IMR-90 (cell line): Measurements from ENCODE around the gene STAT5B. TPM values are rescaled to one million over a fixed set of nuclear protein-coding genes. Genes with fewer than 3 reads are reported as not detected.
"Not testable (repeated sequence)": the region's sequence is repeated elsewhere in the genome, so short reads cannot be mapped to it uniquely, and the experiment has no call there.

Experiments
- ATAC-seq: fragments of 200-7000 bp; cut with Tn5 transposase; 2 replicates; pipeline ENCODE4 v1.9.1; 2020; ENCODE audit warnings: low read depth, mild to moderate bottlenecking, moderate library complexity
- BruUV-seq: library from RNA; stranded (reverse); fragments of 400-500 nt; replicated peaks from 2 replicates; lab custom pipeline; 2021; lab: Mats Ljungman, UMichigan
- CTCF ChIA-PET: fragments of 300-600 bp; formaldehyde crosslinking; extraction: SDS; loops from one replicate; lab custom pipeline; 2021; ENCODE audit warnings: antibody characterized with exemption; lab: Yijun Ruan, JAX
- POLR2A ChIA-PET: fragments of 300-600 bp; sonication (Branson Sonifier 250); formaldehyde crosslinking; loops from one replicate; lab custom pipeline; 2022; ENCODE audit warnings: antibody characterized with exemption; ENCODE audit not compliant: unreplicated experiment; lab: Charles Lee
- DNase-seq: peaks from one replicate; pipeline ENCODE4 v3.0.0; 2013
- H2AFZ ChIP-seq: replicated peaks from 2 replicates; pipeline ENCODE3; 2013; ENCODE audit warnings: low read length, mild to moderate bottlenecking; ENCODE audit not compliant: poor library complexity
- H2AK5ac ChIP-seq: 2 replicates; pipeline ENCODE4 v1.6.1; 2013; ENCODE audit warnings: low read depth, low read length, inconsistent platforms
- H2AK9ac ChIP-seq: replicated peaks from 2 replicates; pipeline ENCODE3; 2013; ENCODE audit warnings: mild to moderate bottlenecking, low read depth, low read length, moderate library complexity; ENCODE audit not compliant: poor library complexity
- H2BK120ac ChIP-seq: 2 replicates; pipeline ENCODE4 v1.6.1; 2013; ENCODE audit warnings: low read depth, low read length, inconsistent platforms
- H2BK15ac ChIP-seq: 3 replicates; pipeline ENCODE4 v1.6.1; 2013; ENCODE audit warnings: low read depth, low read length, inconsistent platforms
- H2BK20ac ChIP-seq: 2 replicates; pipeline ENCODE4 v1.6.1; 2013; ENCODE audit warnings: low read depth, mild to moderate bottlenecking, inconsistent platforms, low read length, moderate library complexity
- H2BK5ac ChIP-seq: 2 replicates; pipeline ENCODE4 v1.6.1; 2013; ENCODE audit warnings: mild to moderate bottlenecking, low read depth, low read length, inconsistent platforms; ENCODE audit not compliant: poor library complexity, severe bottlenecking
- H3K14ac ChIP-seq: replicated peaks from 2 replicates; pipeline ENCODE4 v1.6.1; 2013; ENCODE audit warnings: low read depth, low read length, inconsistent platforms
- H3K18ac ChIP-seq: 2 replicates; pipeline ENCODE4 v1.6.1; 2013; ENCODE audit warnings: low read depth, low read length, control low read depth
- H3K23ac ChIP-seq: 2 replicates; pipeline ENCODE4 v1.6.1; 2013; ENCODE audit warnings: low read depth, low read length, inconsistent platforms
- H3K27ac ChIP-seq: 2 replicates; pipeline ENCODE4 v1.5.1; 2013; ENCODE audit warnings: mild to moderate bottlenecking, control low read depth, low read length; ENCODE audit not compliant: insufficient read depth
- H3K27me3 ChIP-seq: 2 replicates; pipeline ENCODE4 v1.6.1; 2013; ENCODE audit warnings: low read length; ENCODE audit not compliant: control insufficient read depth, insufficient read depth
- H3K36me3 ChIP-seq: 2 replicates; pipeline ENCODE4 v1.6.1; 2013; ENCODE audit warnings: low read length, mixed read lengths; ENCODE audit not compliant: control insufficient read depth, insufficient read depth
- H3K4ac ChIP-seq: 2 replicates; pipeline ENCODE4 v1.6.1; 2013; ENCODE audit warnings: low read depth, low read length, inconsistent platforms
- H3K4me1 ChIP-seq: 2 replicates; pipeline ENCODE4 v1.6.1; 2013; ENCODE audit warnings: low read length, mixed read lengths; ENCODE audit not compliant: control insufficient read depth, insufficient read depth
- H3K4me2 ChIP-seq: 2 replicates; pipeline ENCODE4 v1.6.1; 2013; ENCODE audit warnings: low read depth, mild to moderate bottlenecking, control low read depth, low read length, moderate library complexity
- H3K4me3 ChIP-seq: 2 replicates; pipeline ENCODE4 v1.5.1; 2013; ENCODE audit warnings: low read depth, mild to moderate bottlenecking, control low read depth, low read length, moderate library complexity; ENCODE audit not compliant: insufficient read depth
- H3K56ac ChIP-seq: 2 replicates; pipeline ENCODE4 v1.6.1; 2013; ENCODE audit warnings: low read length, inconsistent platforms; ENCODE audit not compliant: insufficient read depth; ENCODE audit errors: extremely low read depth
- H3K79me1 ChIP-seq, 2 experiments: 2 replicates each; pipeline ENCODE4 v1.6.1; 2013; ENCODE audit warnings: low read length in 2 of 2, inconsistent platforms in 1 of 2, low read depth in 1 of 2
- H3K9ac ChIP-seq: 2 replicates; pipeline ENCODE4 v1.6.1; 2013; ENCODE audit warnings: low read depth, low read length, control low read depth
- H3K9me1 ChIP-seq: 2 replicates; pipeline ENCODE4 v1.6.1; 2013; ENCODE audit warnings: low read length, inconsistent platforms; ENCODE audit not compliant: insufficient read depth
- H3K9me3 ChIP-seq: 2 replicates; pipeline ENCODE4 v1.6.1; 2013; ENCODE audit warnings: low read length; ENCODE audit not compliant: control insufficient read depth, insufficient read depth
- H4K20me1 ChIP-seq: 2 replicates; pipeline ENCODE4 v1.6.1; 2013; ENCODE audit warnings: low read length, inconsistent platforms; ENCODE audit not compliant: insufficient read depth
- H4K5ac ChIP-seq: 2 replicates; pipeline ENCODE4 v1.6.1; 2013; ENCODE audit warnings: mild to moderate bottlenecking, low read depth, low read length, control low read depth
- H4K8ac ChIP-seq, 2 experiments: 2 replicates each; pipeline ENCODE4 v1.6.1; 2013; ENCODE audit warnings: low read depth in 2 of 2, low read length in 2 of 2, control low read depth in 1 of 2, inconsistent platforms in 1 of 2
- H4K91ac ChIP-seq: 2 replicates; pipeline ENCODE4 v1.6.1; 2013; ENCODE audit warnings: low read depth, low read length, inconsistent platforms; ENCODE audit not compliant: insufficient read depth
- WGBS, 2 experiments: methylation state at CpG; one replicate each; pipeline versions ENCODE4 v1.1.5 to v1.1.7; 2013; ENCODE audit warnings: missing lambda C conversion rate in 2 of 2; ENCODE audit not compliant: insufficient read length in 1 of 2; ENCODE audit errors: extremely low coverage in 2 of 2; 5-methylcytosine and 5-hydroxymethylcytosine counted together
- dilution Hi-C: fragments of 300-500 bp; cut with HindIII; formaldehyde crosslinking; loops from one replicate; pipeline ENCODE4 v1.14.3; 2018; ENCODE audit warnings: low sequenced_read_pairs; ENCODE audit not compliant: unreplicated experiment
- in situ Hi-C: fragments of 300-500 bp; cut with MboI; formaldehyde crosslinking; loops from 3 replicates; pipeline ENCODE4 v1.14.3; 2019; ENCODE audit warnings: low sequenced_read_pairs, inconsistent platforms, mixed read lengths
- intact Hi-C: fragments of 100-400 bp; cut with micrococcal nuclease; formaldehyde crosslinking; loops from 2 replicates; pipeline ENCODE4 v1.10.0; 2022
- polyA plus RNA-seq, 3 experiments: library from polyadenylated mRNA; depleted of rRNA; stranded (reverse); fragments of >200 nt; gene quantifications; 2 replicates each; pipeline ENCODE4 v1.2.3, GENCODE V29; 2012; ENCODE audit warnings: low replicate concordance in 1 of 3
- total RNA-seq: library from RNA; depleted of rRNA; stranded (reverse); fragments of >200 nt; gene quantifications from 2 replicates; pipeline ENCODE4 v1.2.3, GENCODE V29; 2012

Gene STAT5B
- total and polyA plus RNA-seq, 2 of the 4 experiments (the other 2 are of a cell fraction), result 24.4 to 29.6 TPM

DNA sequence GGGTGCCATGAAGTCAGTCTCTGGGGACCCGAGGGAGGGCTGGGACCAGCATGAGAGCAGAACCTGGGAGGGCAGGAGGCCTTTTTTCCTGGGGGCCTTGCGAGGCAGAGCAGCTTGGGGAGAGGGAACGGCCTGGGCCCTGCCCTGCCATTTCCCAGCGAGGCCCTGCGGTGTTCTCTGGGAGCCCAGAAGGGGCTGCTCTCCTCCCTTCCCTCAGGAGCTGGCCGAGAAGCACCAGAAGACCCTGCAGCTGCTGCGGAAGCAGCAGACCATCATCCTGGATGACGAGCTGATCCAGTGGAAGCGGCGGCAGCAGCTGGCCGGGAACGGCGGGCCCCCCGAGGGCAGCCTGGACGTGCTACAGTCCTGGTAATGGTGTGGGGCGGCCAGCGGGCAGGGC, 23.7 kb upstream of the STAT5B start:
- H4K5ac ChIP-seq, intact Hi-C loops, H3K9ac ChIP-seq, BruUV-seq, H3K27me3 ChIP-seq, H2AK9ac ChIP-seq, H2BK5ac ChIP-seq, dilution Hi-C loops, H3K56ac ChIP-seq, CTCF ChIA-PET, in situ Hi-C loops, H2AK5ac ChIP-seq, H3K4ac ChIP-seq, ATAC-seq, H4K8ac ChIP-seq, H2BK120ac ChIP-seq, H3K27ac ChIP-seq, H3K9me3 ChIP-seq, H2BK20ac ChIP-seq, H3K4me1 ChIP-seq, H3K23ac ChIP-seq, H3K4me2 ChIP-seq, H2AFZ ChIP-seq, H4K20me1 ChIP-seq, H3K14ac ChIP-seq, H4K91ac ChIP-seq, H3K9me1 ChIP-seq, H3K18ac ChIP-seq, H3K79me1 ChIP-seq, H3K4me3 ChIP-seq, H2BK15ac ChIP-seq, DNase-seq, POLR2A ChIA-PET: not testable (repeated sequence)
- no CpG with 5 or more reads among the region's 17 CpGs for WGBS, 2 experiments
- H3K36me3 ChIP-seq, result peaks cover 11% of the 10 kb centered on the region

DNA sequence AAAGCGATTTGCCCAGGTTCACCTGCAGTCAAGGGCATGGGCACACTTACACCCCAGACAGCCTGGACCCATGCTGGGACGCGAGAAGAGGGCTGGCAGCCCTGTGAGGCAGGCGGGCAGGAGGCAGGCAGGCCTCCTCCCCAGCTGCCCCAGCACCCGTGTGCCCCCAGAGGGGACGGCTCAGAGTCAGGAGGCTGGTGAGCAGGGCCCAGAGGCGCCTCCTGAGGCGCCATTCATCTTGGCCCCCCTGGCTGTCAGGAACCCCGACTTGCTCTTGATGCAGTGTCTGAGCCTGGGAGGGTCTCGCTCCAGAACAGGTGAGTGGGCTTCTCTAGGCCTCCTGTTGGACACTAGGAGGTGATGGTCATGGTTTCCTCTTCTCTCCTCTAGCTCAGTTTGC, 23.2 kb upstream of the STAT5B start:
- DNase-seq, H3K14ac ChIP-seq, H3K18ac ChIP-seq, POLR2A ChIA-PET, H3K36me3 ChIP-seq, H3K27ac ChIP-seq, BruUV-seq, dilution Hi-C loops, intact Hi-C loops, H3K27me3 ChIP-seq, H3K79me1 ChIP-seq, H4K20me1 ChIP-seq, H2AK5ac ChIP-seq, in situ Hi-C loops, H4K5ac ChIP-seq, H3K4ac ChIP-seq, ATAC-seq, H3K4me3 ChIP-seq, H3K9ac ChIP-seq, H3K9me1 ChIP-seq, H4K8ac ChIP-seq, H3K56ac ChIP-seq, H3K4me1 ChIP-seq, H3K23ac ChIP-seq, CTCF ChIA-PET, H2BK20ac ChIP-seq, H2BK120ac ChIP-seq, H3K4me2 ChIP-seq, H2AK9ac ChIP-seq, H2BK5ac ChIP-seq, H2AFZ ChIP-seq, H4K91ac ChIP-seq, H3K9me3 ChIP-seq, H2BK15ac ChIP-seq: not testable (repeated sequence)
- 100% methylated on average over 1 of the region's 10 CpGs; no CpG with 5 or more reads in 1 of the 2 experiments for WGBS, 2 experiments
